ENCODE results near the gene ESRRA. TPM values are rescaled to one million over a fixed set of nuclear protein-coding genes. Genes with fewer than 3 reads are reported as not detected.

ESRRA gene
- total and polyA plus RNA-seq, 2 of the 13 experiments (the other 11 are each of a cell fraction or from before 2014, with no cell fraction given): 18.1 to 36.3 TPM

- TF ChIP-seq ZBED4 (CRISPR knock-in tag; IDR thresholded peaks at IDR 0.05; ENCODE audit: borderline replicate concordance): peak; percentile 76; the same call in 1 of the 2 replicates
Observed at GRCh38 chr11:64341851-64342791, 36.8 kb downstream of the ESRRA start (continued).

- no peak overlapping the region for H2AFZ ChIP-seq (ENCODE audit: low read length)
- intact Hi-C loops (cut with micrococcal nuclease; ENCODE audit: unreplicated experiment): no loop called here
Observed at GRCh38 chr11:64342869-64343745, 37.8 kb downstream of the ESRRA start.

More at GRCh38 chr11:64342869-64343745, 37.8 kb downstream of the ESRRA start:
- no peak overlapping the region; the same call in 1 of the 2 replicates for H3K4me2 ChIP-seq (ENCODE audit: low read depth, low read length)
- H4K20me1 ChIP-seq (ENCODE audit: insufficient read depth, low read length): no peaks in the 10 kb centered on the region
- peaks cover 45% of the 10 kb centered on the region for H3K4me1 ChIP-seq (ENCODE audit: insufficient read depth, low read length)
- ATAC-seq (no peak; the same call in 2 of the 3 replicates), FAIRE-seq (no peak), DNase-seq (ENCODE audit: low spot score) (no peak)
- BruUV-seq (replicated peaks): no TSS peak
- ChIA-PET CTCF (ENCODE audit: low intra/inter-chr PET ratio, low total read pairs) (no interaction called here), POLR2A (interaction anchor here (1.0 to 2.7 kb wide), 4 partner anchors 11 to 25 kb away, joined by 3 to 13 read pairs (median 8); partner anchors contain the start of genes PRDX5 and TRMT112)
- H3K36me3 ChIP-seq (replicated peaks in 1 of 2; ENCODE audit: control insufficient read depth in 1 of 2, insufficient read depth in 2 of 2, low read length in 2 of 2): no peaks in the 10 kb centered on the region
- peaks cover 3 to 39% of the 10 kb centered on the region in 2 experiments; a peak in 4 of 5 replicates for H3K27me3 ChIP-seq (ENCODE audit: control insufficient read depth in 1 of 2, insufficient read depth in 2 of 2, low read length in 2 of 2)
- H3K79me2 ChIP-seq (ENCODE audit: insufficient read depth, low read length): no peaks in the 10 kb centered on the region
- WGBS (ENCODE audit: low lambda C conversion rate): 33% methylated on average over 14 of the region's 29 CpGs
- 0 out of 2 replicates have a peak, but pooled peaks have one; percentile 8 for TF ChIP-seq SP4 (CRISPR knock-in tag; IDR thresholded peaks at IDR 0.05)
- 0 out of 2 replicates have a peak, but pooled peaks have one; percentile 44 for TF ChIP-seq CSRNP1 (CRISPR knock-in tag; IDR thresholded peaks at IDR 0.05)
- TF ChIP-seq ZNF839 (CRISPR knock-in tag; IDR thresholded peaks at IDR 0.05; ENCODE audit: borderline replicate concordance): no peak
- H3K9ac ChIP-seq (ENCODE audit: insufficient read depth, low read depth, low read length): no peak overlapping the region
- in situ Hi-C loops (cut with HindIII; ENCODE audit: extremely low pct_ligation_motif_present, low pct_unique_long_range_greater_than_20kb): no loop called here
- H3K4me3 ChIP-seq (replicated peaks in 1 of 3; ENCODE audit: insufficient read depth in 1 of 3, low read depth in 2 of 3, low read length in 3 of 3): peak overlapping the region in 2 of 3 experiments; percentile 25 to 64; a peak in 1 of 6 replicates
- no peaks in the 10 kb centered on the region for H3K9me3 ChIP-seq (ENCODE audit: low read length)
- H3K27ac ChIP-seq (ENCODE audit: extremely low read length, insufficient read depth, low read length): no peak overlapping the region
